Neural cell (in vitro differentiated cells): ENCODE results near the gene LRIG2.

ENCODE experiments used
- EZH2 ChIP-seq: fragments of 200-600, 300-800 bp; shearing (Covaris generic), sonication (generic); IDR thresholded peaks from 2 replicates; pipeline ENCODE4 v1.6.1; 2014; ENCODE audit warnings: antibody characterized with exemption, low read length, borderline replicate concordance, mild to moderate bottlenecking; ENCODE audit not compliant: insufficient read depth, poor library complexity, severe bottlenecking
- POLR2AphosphoS5 ChIP-seq: IDR thresholded peaks from 2 replicates; pipeline ENCODE4 v1.6.1; 2012
- TF ChIP-seq, protein P1 (sequence below): fragments of 450-650 bp; IDR thresholded peaks from 2 replicates; pipeline ENCODE4 v1.5.1; 2014; ENCODE audit warnings: antibody characterized with exemption, mild to moderate bottlenecking, moderate library complexity; ENCODE audit not compliant: poor library complexity, severe bottlenecking

GRCh38 chr1:113125517-113125916, 52.5 kb downstream of the LRIG2 start:
- TF ChIP-seq, protein P1, sequence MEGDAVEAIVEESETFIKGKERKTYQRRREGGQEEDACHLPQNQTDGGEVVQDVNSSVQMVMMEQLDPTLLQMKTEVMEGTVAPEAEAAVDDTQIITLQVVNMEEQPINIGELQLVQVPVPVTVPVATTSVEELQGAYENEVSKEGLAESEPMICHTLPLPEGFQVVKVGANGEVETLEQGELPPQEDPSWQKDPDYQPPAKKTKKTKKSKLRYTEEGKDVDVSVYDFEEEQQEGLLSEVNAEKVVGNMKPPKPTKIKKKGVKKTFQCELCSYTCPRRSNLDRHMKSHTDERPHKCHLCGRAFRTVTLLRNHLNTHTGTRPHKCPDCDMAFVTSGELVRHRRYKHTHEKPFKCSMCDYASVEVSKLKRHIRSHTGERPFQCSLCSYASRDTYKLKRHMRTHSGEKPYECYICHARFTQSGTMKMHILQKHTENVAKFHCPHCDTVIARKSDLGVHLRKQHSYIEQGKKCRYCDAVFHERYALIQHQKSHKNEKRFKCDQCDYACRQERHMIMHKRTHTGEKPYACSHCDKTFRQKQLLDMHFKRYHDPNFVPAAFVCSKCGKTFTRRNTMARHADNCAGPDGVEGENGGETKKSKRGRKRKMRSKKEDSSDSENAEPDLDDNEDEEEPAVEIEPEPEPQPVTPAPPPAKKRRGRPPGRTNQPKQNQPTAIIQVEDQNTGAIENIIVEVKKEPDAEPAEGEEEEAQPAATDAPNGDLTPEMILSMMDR: no peak
- TF ChIP-seq POLR2AphosphoS5: no peak
- TF ChIP-seq EZH2: no peak
